Left ventricle myocardium inferior (tissue), 1 donor: Measurements from ENCODE around the gene CYP1A2. TPM values are rescaled to one million over a fixed set of nuclear protein-coding genes. Genes with fewer than 3 reads are reported as not detected.

ENCODE experiments used
- DNase-seq: peaks from one replicate; pipeline ENCODE4 v3.0.0-alpha.2; 2020
- H3K27ac ChIP-seq: fragments of 200-600 bp; replicated peaks from 2 replicates; pipeline ENCODE4 v1.8.0; 2021
- H3K27me3 ChIP-seq: fragments of 200-600 bp; 2 replicates; pipeline ENCODE4 v1.8.0; 2021; ENCODE audit warnings: low read depth
- H3K36me3 ChIP-seq: fragments of 200-600 bp; 2 replicates; pipeline ENCODE4 v1.8.0; 2021
- H3K4me1 ChIP-seq: fragments of 200-600 bp; 2 replicates; pipeline ENCODE4 v1.8.0; 2021
- H3K4me3 ChIP-seq: fragments of 200-600 bp; 2 replicates; pipeline ENCODE4 v1.8.0; 2021; ENCODE audit warnings: mild to moderate bottlenecking, moderate library complexity
- H3K9me3 ChIP-seq: fragments of 200-600 bp; replicated peaks from 2 replicates; pipeline ENCODE4 v1.8.0; 2021
- CTCF ChIP-seq: fragments of 200-600 bp; IDR thresholded peaks from 2 replicates; pipeline ENCODE4 v1.8.0; 2021; ENCODE audit warnings: antibody characterized with exemption, mild to moderate bottlenecking, borderline replicate concordance
- intact Hi-C: fragments of 100-400 bp; cut with micrococcal nuclease; formaldehyde crosslinking; loops from one replicate; pipeline ENCODE4 v1.11.0; 2022
- total RNA-seq: library from RNA; stranded (reverse); fragmentation: NEBNext Ultra II Directional; extraction: Animal tissue kit (Norgen Biotek cat#: 25700); gene quantifications from one replicate; pipeline ENCODE4 v1.2.1, GENCODE V29; 2021
- donor health status: DM: no; HTN: yes; CAD: no; lungs with severe emphysema.

CYP1A2 gene
- total RNA-seq, 1 donor from 2014 or later: not detected

- no peak for TF ChIP-seq CTCF
- no peak for DNase-seq
- intact Hi-C loops: no loop called here
- Histone ChIP-seq H3K36me3 (no peaks in the 10 kb centered on the region), H3K4me3 (no peak overlapping the region), H3K9me3 (no peaks in the 10 kb centered on the region), H3K27ac (no peak overlapping the region), H3K4me1 (peaks cover 42% of the 10 kb centered on the region), H3K27me3 (no peaks in the 10 kb centered on the region)
Observed at GRCh38 chr15:74778599-74778970, 29.9 kb downstream of the CYP1A2 start.

- Histone ChIP-seq H3K27ac (no peak overlapping the region), H3K9me3 (no peaks in the 10 kb centered on the region), H3K4me3 (no peak overlapping the region), H3K36me3 (no peaks in the 10 kb centered on the region), H3K4me1 (peaks cover 49% of the 10 kb centered on the region), H3K27me3 (no peaks in the 10 kb centered on the region)
- TF ChIP-seq CTCF: no peak
- no peak for DNase-seq
- intact Hi-C loops: no loop called here
Observed at GRCh38 chr15:74779162-74779648, 30.6 kb downstream of the CYP1A2 start.

- Histone ChIP-seq H3K36me3 (no peaks in the 10 kb centered on the region), H3K27me3 (no peaks in the 10 kb centered on the region), H3K9me3 (no peaks in the 10 kb centered on the region), H3K4me3 (peak overlapping the region; percentile 84), H3K4me1 (peaks cover 64% of the 10 kb centered on the region), H3K27ac (peak overlapping the region; percentile 98)
- no peak for DNase-seq
- intact Hi-C loops: no loop called here
- TF ChIP-seq CTCF: no peak
Observed at GRCh38 chr15:74780523-74781430, 32.1 kb downstream of the CYP1A2 start.

- intact Hi-C loops: no loop called here
- H3K9me3 ChIP-seq: no peaks in the 10 kb centered on the region
- H3K4me3 ChIP-seq: peak within 1 kb of the TSS; percentile 84
- peaks cover 71% of the 10 kb centered on the region for H3K4me1 ChIP-seq
- peak; percentile 70 for TF ChIP-seq CTCF
- peak within 1 kb of the TSS; percentile 98 for H3K27ac ChIP-seq
- peak; percentile 82 for DNase-seq
- no peaks in the 10 kb centered on the region for H3K36me3 ChIP-seq
- no peaks in the 10 kb centered on the region for H3K27me3 ChIP-seq
Observed at GRCh38 chr15:74781431-74782258, 33.0 kb downstream of the CYP1A2 start, which contains the start of gene CSK. Gene CSK, plus strand, starts transcription at chr15:74782080. Its CDS starts 16,218 bp downstream, at chr15:74798298.

GRCh38 chr15:74782259-74783071, 33.8 kb downstream of the CYP1A2 start:
- peak overlapping the region; percentile 98 for H3K27ac ChIP-seq
- intact Hi-C loops: no loop called here
- peak overlapping the region; percentile 84 for H3K4me3 ChIP-seq
- no peak for TF ChIP-seq CTCF
- H3K27me3 ChIP-seq: no peaks in the 10 kb centered on the region
- no peaks in the 10 kb centered on the region for H3K9me3 ChIP-seq
- H3K4me1 ChIP-seq: peaks cover 71% of the 10 kb centered on the region
- DNase-seq: peak; percentile 58
- H3K36me3 ChIP-seq: no peaks in the 10 kb centered on the region
